GM12878 (cell line): ENCODE measurements around the gene TYK2. TPM values are rescaled to one million over a fixed set of nuclear protein-coding genes. Genes with fewer than 3 reads are reported as not detected.
A peak's percentile ranks its signal among the peaks of the same experiment; 100 is the strongest.

Experiments
- DPF2 ChIP-seq: fragments of 450-650 bp; IDR thresholded peaks from 2 replicates; pipeline ENCODE4 v1.6.1; 2017; ENCODE audit warnings: mild to moderate bottlenecking
- FOS ChIP-seq: IDR thresholded peaks from 3 replicates; pipeline ENCODE4 v1.6.1; 2011; ENCODE audit warnings: borderline replicate concordance; ENCODE audit not compliant: insufficient read length; ENCODE audit errors: extremely low read depth
- RB1 ChIP-seq: fragments of 450-650 bp; formaldehyde crosslinking; IDR thresholded peaks from 2 replicates; pipeline ENCODE4 v1.6.1; 2017; ENCODE audit warnings: mild to moderate bottlenecking, borderline replicate concordance
- SMARCA5 ChIP-seq: fragments of 450-650 bp; IDR thresholded peaks from 2 replicates; pipeline ENCODE4 v1.6.1; 2017; ENCODE audit warnings: mild to moderate bottlenecking
- ZNF592 ChIP-seq: fragments of 450-650 bp; IDR thresholded peaks from 2 replicates; pipeline ENCODE4 v1.6.1; 2017; ENCODE audit warnings: mild to moderate bottlenecking, moderate library complexity
- ZSCAN29 ChIP-seq: fragments of 450-650 bp; IDR thresholded peaks from 2 replicates; pipeline ENCODE4 v1.6.1; 2017; ENCODE audit warnings: mild to moderate bottlenecking, moderate library complexity
- polyA plus RNA-seq, 11 experiments: library from polyadenylated mRNA; depleted of rRNA in 4 of 11; unstranded in 6 of 11; stranded (reverse) in 5 of 11; fragments of >200 nt; fragmentation: Nextera tagmentation in 4 of 11; fragmentation: Illumina TruSeq in 1 of 11; extraction: Ambion mirVana in 4 of 11; extraction: Trizol in 1 of 11; gene quantifications; 1 replicate in 1 of 11; 2 replicates in 10 of 11; pipeline versions ENCODE4 v1.2.1 to v1.2.3, GENCODE V29; 2011 to 2016; ENCODE audit warnings: inconsistent platforms in 2 of 11, missing spikeins in 2 of 11, low read depth in 1 of 11
- total RNA-seq, 4 experiments: library from RNA; depleted of rRNA in 3 of 4; stranded (reverse); fragments of >200 nt in 3 of 4; fragmentation: Illumina TruSeq in 1 of 4; extraction: Trizol in 1 of 4; gene quantifications; 2 replicates each; pipeline versions ENCODE4 v1.2.1 to v1.2.3, GENCODE V29; 2013 to 2021
- TF ChIP-seq, protein P1 (sequence below): fragments of 450-650 bp; IDR thresholded peaks from 2 replicates; pipeline ENCODE4 v1.6.1; 2017; ENCODE audit warnings: antibody characterized with exemption, mild to moderate bottlenecking, moderate library complexity

The TYK2 gene
- total and polyA plus RNA-seq, 10 of the 15 experiments (the other 5 are each of a cell fraction or from before 2014, with no cell fraction given): 36.4 to 364 (median 179) TPM

DNA sequence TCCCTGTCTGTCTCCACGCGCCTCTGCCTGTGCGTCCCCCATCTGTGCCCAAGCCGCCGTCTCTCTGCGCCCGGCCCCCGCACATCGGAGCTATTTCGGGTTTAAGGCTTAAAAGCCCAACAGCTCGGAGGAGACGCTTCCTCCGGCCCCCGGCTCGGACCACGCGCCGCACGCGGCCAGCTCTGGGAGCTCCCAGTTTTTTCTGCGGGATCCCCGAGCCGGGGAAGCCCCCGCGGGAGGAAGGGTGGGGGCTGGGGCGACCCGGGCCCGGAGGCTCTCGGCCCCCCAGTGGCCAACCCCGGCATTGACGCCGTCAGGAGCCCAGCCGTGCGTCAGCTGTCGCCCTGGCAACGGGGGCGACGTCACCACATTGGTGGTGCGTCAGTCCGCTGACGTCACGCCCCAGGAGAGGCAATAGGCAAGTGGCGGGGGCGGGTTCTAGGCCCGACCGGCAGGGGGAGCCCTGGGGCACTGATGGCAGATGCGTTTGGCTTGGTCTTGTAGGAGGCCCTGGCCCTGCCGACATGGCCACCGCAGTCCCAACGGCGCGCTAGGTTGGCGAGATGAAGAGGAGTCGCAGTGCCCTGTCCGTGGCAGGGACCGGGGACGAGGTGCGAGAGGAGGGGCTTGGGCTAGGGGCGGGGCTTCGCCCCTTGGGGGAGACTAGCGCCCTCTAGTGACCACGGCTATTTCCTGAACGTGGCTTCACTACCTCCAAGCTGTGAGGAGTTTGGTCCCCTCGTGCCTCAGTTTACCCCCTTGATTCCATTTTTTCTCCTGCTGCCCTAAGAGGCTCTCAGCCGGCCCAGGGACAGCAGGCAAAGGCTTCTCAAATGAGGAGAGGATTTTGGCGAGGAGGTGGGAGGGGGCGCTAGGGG lies 36.2 kb upstream of the TYK2 start (continued):
- TF ChIP-seq ZNF592 (peak; percentile 97), SMARCA5 (peak; percentile 99), ZSCAN29 (0 out of 2 replicates have a peak, but pooled peaks have one; percentile 47), RB1 (peak; percentile 97; the same call in 1 of the 2 replicates), FOS (no peak), DPF2 (peak; percentile 96)
- TF ChIP-seq, protein P1, sequence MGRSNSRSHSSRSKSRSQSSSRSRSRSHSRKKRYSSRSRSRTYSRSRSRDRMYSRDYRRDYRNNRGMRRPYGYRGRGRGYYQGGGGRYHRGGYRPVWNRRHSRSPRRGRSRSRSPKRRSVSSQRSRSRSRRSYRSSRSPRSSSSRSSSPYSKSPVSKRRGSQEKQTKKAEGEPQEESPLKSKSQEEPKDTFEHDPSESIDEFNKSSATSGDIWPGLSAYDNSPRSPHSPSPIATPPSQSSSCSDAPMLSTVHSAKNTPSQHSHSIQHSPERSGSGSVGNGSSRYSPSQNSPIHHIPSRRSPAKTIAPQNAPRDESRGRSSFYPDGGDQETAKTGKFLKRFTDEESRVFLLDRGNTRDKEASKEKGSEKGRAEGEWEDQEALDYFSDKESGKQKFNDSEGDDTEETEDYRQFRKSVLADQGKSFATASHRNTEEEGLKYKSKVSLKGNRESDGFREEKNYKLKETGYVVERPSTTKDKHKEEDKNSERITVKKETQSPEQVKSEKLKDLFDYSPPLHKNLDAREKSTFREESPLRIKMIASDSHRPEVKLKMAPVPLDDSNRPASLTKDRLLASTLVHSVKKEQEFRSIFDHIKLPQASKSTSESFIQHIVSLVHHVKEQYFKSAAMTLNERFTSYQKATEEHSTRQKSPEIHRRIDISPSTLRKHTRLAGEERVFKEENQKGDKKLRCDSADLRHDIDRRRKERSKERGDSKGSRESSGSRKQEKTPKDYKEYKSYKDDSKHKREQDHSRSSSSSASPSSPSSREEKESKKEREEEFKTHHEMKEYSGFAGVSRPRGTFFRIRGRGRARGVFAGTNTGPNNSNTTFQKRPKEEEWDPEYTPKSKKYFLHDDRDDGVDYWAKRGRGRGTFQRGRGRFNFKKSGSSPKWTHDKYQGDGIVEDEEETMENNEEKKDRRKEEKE: peak; percentile 60; the same call in 1 of the 2 replicates
